ENCODE measurements around the gene GRIN2A.

- TF ChIP-seq CTCF (IDR thresholded peaks at IDR 0.05) (no peak), POLR2A (IDR thresholded peaks at IDR 0.05) (no peak)
These were observed 236.1 kb downstream of the GRIN2A start for GRCh38 chr16:9946022-9946720.

Data from adrenal gland (tissue), 5 donors.